HG02943 (cell line): ENCODE data around the gene EPX.
A peak's percentile ranks its signal among the peaks of the same experiment; 100 is the strongest.

ENCODE experiments used
- ATAC-seq: cut with Tn5 transposase; IDR thresholded peaks from one replicate; pipeline ENCODE4 v1.9.1; 2021; ENCODE audit warnings: mild to moderate bottlenecking, low read depth, moderate library complexity; ENCODE audit not compliant: unreplicated experiment

The EPX gene

DNA sequence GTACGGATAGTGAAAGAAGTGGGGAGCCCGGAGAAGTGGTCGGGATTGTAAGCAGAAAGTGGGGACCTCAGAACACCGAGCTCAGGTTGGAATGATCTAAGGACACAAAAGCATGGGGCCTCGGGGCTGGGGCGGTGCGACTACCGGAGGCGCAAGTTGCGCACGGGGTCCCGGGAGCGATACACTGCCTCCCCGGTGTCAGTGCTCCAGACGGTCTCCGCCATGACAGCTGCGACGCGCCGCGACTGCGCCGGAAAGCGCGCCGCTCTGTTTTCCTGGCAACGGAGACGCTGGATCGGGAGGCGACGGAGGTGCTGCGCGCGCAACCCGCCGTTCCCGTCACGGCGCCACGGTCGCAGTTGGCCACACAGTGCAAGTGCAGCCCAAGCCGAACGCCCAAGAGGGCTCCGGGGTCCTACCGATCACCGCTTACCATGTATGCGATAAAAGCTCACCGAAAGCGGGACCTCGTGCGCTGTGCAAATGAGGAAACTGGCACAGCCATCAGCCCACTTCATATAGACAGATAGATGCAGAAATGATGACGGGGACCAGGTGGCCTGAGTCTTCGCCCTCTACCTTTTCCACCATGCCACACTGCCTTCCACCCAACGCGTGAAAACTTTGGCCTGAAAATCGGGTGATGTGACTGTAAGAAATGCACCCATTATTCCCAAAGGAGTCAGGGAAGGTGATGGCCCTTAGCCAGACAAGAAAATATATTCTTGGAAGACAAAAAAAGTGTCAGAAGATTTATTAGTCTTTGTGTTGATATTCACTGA is 26.7 kb downstream of the EPX start, which contains the start of gene MKS1:
Gene MKS1, minus strand, starts transcription at position 249 of the 782 bp plus-strand sequence. Its CDS starts 25 bp downstream, at position 224.
- peak; percentile 75 for ATAC-seq

GRCh38 chr17:58219789-58220183 is 27.3 kb downstream of the EPX start:
- no peak for ATAC-seq

GRCh38 chr17:58224315-58224714 is 31.8 kb downstream of the EPX start:
- no peak for ATAC-seq

- no peak for ATAC-seq
These were observed 35.2 kb downstream of the EPX start for GRCh38 chr17:58227733-58228132.

DNA sequence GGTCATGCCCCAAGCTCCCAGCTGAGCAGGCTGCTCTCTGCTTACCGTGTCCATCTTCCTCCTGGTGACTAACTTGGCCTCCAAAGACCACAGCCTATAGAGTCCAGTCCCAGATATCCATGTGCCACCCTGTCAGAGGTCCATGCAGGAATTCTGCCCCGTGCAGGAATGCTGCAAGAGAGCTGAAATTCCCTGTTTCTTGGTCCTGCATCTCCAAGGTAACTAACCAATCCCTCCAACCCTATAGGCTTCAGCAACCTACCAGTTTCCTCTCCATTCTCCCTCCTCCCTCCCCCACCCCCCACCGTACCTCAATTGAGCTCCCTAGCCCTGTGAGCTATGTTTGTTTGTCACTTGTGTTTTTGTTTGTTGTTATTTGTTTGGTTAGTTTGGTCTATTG is 36.2 kb downstream of the EPX start:
- no peak for ATAC-seq

GRCh38 chr17:58229384-58229783 is 36.9 kb downstream of the EPX start:
- ATAC-seq: no peak

GRCh38 chr17:58229881-58230280 is 37.4 kb downstream of the EPX start:
- no peak for ATAC-seq

DNA sequence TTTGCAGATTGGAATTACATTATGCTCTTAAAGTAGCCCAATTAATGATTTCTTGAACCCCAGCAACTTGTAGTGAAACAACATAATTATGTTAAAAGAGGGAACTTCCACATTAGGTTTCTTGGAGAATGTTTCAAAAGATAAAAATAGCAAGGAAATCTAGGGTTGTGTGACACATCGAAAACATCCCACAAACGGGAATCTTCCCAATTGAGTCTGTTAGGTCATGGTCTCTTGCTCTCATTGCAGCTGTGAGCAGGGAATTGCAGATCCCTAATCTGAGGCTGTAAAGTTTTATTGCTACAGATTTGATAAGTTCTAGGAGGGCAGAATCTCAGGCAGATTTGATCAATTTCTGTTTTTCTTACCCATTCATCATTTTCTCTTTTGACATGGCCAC is 39.1 kb downstream of the EPX start:
- ATAC-seq: no peak

DNA sequence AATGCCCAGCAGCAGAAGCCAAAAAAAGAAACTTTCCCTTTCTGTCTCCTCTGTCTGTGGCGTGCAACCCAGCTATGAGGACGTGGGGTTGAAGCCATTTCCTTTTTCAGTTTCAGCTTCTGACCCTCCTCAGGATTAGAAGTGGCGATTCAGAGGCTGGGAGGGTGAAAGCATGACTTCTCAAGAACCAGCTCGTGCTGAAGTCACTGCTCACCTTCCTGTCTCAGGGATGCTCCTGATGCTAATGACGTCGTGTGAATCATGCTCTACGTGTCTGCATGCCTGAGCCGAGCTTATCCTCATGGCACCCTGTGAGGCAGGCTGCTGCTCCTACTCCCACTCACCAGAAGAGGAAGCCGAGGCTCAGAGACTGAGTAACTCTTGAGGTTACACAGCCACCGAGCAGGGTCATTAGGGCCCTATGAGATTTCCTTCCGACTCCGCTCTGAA is 40.2 kb downstream of the EPX start:
- ATAC-seq: peak; percentile 78

- ATAC-seq: no peak
These were observed 41.0 kb downstream of the EPX start for GRCh38 chr17:58233543-58233942.

GRCh38 chr17:58234512-58234911 is 42.0 kb downstream of the EPX start:
- no peak for ATAC-seq

GRCh38 chr17:58235821-58236220 is 43.3 kb downstream of the EPX start:
- no peak for ATAC-seq

GRCh38 chr17:58236394-58236793 is 43.9 kb downstream of the EPX start:
- ATAC-seq: no peak

DNA sequence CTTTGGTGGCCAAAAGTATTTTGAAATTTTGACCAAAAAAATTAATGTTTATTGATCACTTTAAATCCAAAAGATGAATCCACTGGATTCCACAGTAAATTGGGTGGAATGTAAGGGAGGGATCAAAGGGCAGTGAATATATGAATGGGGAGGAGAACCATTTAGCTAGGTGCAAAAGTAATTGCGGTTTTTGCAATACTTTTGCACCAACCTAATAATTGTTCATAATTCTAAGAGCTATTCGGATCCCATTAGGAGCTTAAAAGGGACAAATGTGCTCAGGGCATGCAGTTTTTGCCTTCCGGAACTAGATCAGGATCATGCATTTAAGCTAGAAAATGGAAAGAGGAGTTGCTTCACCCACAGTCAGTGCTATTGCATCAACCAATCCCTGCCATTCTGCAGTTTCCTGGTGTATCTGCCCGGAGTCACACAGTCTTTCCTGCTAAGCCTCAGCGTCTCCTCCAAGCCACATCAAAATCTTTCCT is 45.7 kb downstream of the EPX start, which contains the start of gene LPO:
Gene LPO, plus strand, starts transcription at position 438 of the 488 bp plus-strand sequence. CDS start 4,396 bp downstream, outside the sequence.
- ATAC-seq: no peak

- ATAC-seq: no peak
These were observed 47.5 kb downstream of the EPX start for GRCh38 chr17:58239987-58240386.

DNA sequence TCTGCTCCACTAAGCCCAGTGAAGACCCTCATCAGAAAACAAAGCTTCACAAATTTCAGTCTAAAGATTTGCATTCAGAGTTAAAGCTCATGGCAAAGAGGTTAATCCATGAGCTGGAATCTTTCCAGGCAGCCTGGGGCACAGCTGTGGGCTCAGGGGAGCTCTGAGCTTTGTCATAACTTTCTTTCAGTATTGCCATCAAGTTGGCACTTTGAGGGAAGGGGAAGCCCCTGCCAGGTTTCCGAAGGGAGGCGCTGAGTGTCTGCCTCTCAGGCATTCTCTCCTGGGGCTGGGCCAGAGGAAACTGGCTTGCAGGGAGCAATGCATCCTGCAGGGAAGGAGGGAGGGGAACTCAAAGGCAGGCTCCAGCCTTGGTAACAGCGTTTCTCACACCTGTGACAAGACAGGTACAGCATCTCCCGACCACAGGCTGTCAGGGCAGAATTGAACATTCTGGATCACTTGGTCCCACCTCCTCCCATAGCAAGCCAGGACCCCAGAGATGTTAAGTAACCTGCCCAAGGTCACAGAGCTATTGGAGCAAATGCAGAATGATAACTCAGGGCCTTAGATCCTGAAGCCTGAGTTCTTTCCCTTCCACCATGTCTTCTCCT is 49.8 kb downstream of the EPX start:
- no peak for ATAC-seq

- ATAC-seq: no peak
These were observed 52.4 kb downstream of the EPX start for GRCh38 chr17:58244963-58245362.

GRCh38 chr17:58245428-58246103 is 53.0 kb downstream of the EPX start:
- ATAC-seq: no peak

- ATAC-seq: no peak
These were observed 53.7 kb downstream of the EPX start for GRCh38 chr17:58246104-58246740.

DNA sequence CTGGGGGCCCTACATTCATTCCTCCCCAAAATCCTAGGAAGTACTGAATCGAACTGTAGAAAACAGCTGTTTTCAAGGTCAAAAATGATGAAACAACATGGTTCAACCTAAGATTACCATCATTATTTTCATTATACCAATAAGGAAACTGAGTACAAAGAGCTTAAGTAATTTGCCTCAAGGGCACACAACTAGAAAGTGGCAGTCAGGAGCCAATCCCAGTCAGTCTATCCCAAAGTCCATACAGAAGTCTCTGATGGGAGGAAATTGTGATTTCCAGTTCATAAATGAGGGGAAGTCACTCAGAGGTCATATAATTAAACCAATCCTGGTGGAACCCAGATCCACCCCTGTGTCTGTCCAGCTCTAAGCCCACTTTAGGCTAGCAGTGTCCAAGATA is 54.3 kb downstream of the EPX start:
- ATAC-seq: no peak
